Small intestine (tissue), 7 donors: ENCODE measurements around the gene MUC16. TPM values are rescaled to one million over a fixed set of nuclear protein-coding genes. Genes with fewer than 3 reads are reported as not detected.

Experiments
- DNase-seq, 2 donors: peaks; one replicate each; pipeline versions ENCODE4 v3.0.0 to v3.0.0-alpha.2; 2013
- FAIRE-seq: peaks from 2 replicates; lab custom pipeline; 2012; peaks lifted over from hg19 to GRCh38; lab: Jason Lieb, UNC
- H3K27ac ChIP-seq, 3 donors: one replicate each; pipeline ENCODE4 v1.5.1; 2013; ENCODE audit warnings: low read length in 2 of 3, mild to moderate bottlenecking in 2 of 3, control low read depth in 1 of 3, inconsistent platforms in 1 of 3, low read depth in 1 of 3, moderate library complexity in 1 of 3
- H3K27me3 ChIP-seq, 3 donors: one replicate each; pipeline ENCODE4 v1.6.1; 2013; ENCODE audit warnings: low read length in 3 of 3, inconsistent platforms in 1 of 3; ENCODE audit not compliant: control insufficient read depth in 3 of 3, insufficient read depth in 3 of 3
- H3K36me3 ChIP-seq, 3 donors: one replicate each; pipeline ENCODE4 v1.6.1; 2013; ENCODE audit warnings: low read length in 3 of 3, inconsistent platforms in 1 of 3, low read depth in 1 of 3, mild to moderate bottlenecking in 1 of 3, moderate library complexity in 1 of 3; ENCODE audit not compliant: control insufficient read depth in 3 of 3, insufficient read depth in 2 of 3
- H3K4me1 ChIP-seq, 3 donors: one replicate each; pipeline ENCODE4 v1.6.1; 2013; ENCODE audit warnings: low read length in 2 of 3, inconsistent platforms in 1 of 3, low read depth in 1 of 3, mild to moderate bottlenecking in 1 of 3, moderate library complexity in 1 of 3; ENCODE audit not compliant: control insufficient read depth in 3 of 3, insufficient read depth in 2 of 3
- H3K4me3 ChIP-seq, 3 donors: one replicate each; pipeline ENCODE4 v1.5.1; 2013; ENCODE audit warnings: low read length in 3 of 3, control low read depth in 1 of 3, inconsistent platforms in 1 of 3, low read depth in 1 of 3, mild to moderate bottlenecking in 1 of 3, moderate library complexity in 1 of 3
- H3K9me3 ChIP-seq, 2 donors: one replicate each; pipeline ENCODE4 v1.6.1; 2013; ENCODE audit warnings: low read depth in 1 of 2, low read length in 1 of 2; ENCODE audit not compliant: control insufficient read depth in 2 of 2, insufficient read depth in 1 of 2
- WGBS, 3 donors: extraction: QIAGEN DNeasy Blood & Tissue Kit; methylation state at CpG; one replicate each; pipeline ENCODE4 v1.1.7; 2013; 5-methylcytosine and 5-hydroxymethylcytosine counted together
- polyA plus RNA-seq, 4 donors: library from polyadenylated mRNA; stranded (reverse) in 3 of 4; unstranded in 1 of 4; fragments of 200-250 nt in 3 of 4; fragments of 120-200 nt in 1 of 4; gene quantifications; one replicate each; pipeline versions ENCODE4 v1.2.1 to v1.2.3, GENCODE V29; 2013
- donor health status: healthy with polysubstance abuse.
- donor health status: control.
- donor health status: control.
- donor health status: Bipolar disorder and iron deficiency.
- donor health status: healthy.

Gene MUC16
- polyA plus RNA-seq, 4 donors = under 0.01 TPM; not detected in 3

DNA sequence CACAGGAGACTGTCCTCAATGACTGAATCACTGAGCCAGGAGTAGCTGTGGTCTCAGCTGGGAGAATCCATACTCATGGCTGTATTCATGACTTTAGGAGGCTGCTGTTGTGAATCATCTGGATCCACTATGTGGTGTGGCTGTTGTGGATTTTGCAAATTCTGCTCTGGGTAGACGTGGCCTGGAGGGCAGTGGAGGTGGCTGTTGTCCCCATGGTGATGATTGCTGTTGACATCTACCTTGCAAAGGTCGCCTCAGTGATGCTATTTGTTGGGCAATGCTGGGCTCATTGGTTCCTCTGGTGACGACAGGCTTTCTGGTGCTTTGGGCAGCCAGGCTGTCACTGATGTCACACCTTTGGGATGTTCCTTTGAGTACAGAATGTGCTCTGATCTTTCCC is 23.9 kb downstream of the MUC16 start:
- FAIRE-seq = no peak
- Histone ChIP-seq H3K36me3 (no peaks in the 10 kb centered on the region), H3K27me3 (no peaks in the 10 kb centered on the region), H3K9me3 (no peaks in the 10 kb centered on the region), H3K27ac (no peak overlapping the region), H3K4me1 (no peaks in the 10 kb centered on the region), H3K4me3 (no peak overlapping the region)
- 51 to 65% (median 62%) methylated on average over 3 of the region's 3 CpGs for WGBS, 3 donors
- no peak for DNase-seq

DNA sequence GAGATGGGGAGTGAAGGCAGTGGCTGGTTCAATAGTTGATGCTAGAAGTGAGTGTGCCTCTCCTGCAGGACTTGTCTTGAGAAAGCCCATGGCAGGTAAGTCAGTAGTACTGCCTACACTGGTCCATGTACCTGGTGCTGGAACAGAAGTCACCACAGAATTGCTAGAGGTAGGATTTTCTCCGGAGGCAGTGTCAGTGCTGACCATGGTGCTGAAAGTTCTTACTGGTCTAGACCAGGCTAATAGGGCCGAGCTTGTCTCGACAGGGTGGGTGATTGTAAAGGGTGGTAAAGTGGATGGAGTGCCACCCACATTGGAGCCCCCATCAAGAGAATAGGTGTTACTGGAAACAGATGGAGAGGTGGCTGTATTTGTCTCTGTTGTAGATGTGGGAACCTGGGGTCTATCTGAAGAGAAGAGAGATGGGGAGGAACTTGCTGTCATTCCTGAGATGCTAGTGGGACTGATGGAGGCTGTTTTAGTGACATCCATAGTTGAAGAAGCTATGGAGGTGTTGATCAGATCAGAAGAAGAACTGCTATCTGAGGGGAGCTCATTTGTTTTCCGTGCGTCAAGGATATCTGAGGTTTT is 36.6 kb downstream of the MUC16 start:
- Histone ChIP-seq H3K27me3 (no peaks in the 10 kb centered on the region), H3K9me3 (peaks cover 0 to 2% of the 10 kb centered on the region in 2 donors), H3K36me3 (no peaks in the 10 kb centered on the region), H3K27ac (no peak overlapping the region), H3K4me1 (no peaks in the 10 kb centered on the region), H3K4me3 (no peak overlapping the region)
- DNase-seq (peak in 1 of 2 donors; percentile 8), FAIRE-seq (no peak)
- 58 to 69% (median 65%) methylated on average over 5 of the region's 5 CpGs for WGBS, 3 donors

DNA sequence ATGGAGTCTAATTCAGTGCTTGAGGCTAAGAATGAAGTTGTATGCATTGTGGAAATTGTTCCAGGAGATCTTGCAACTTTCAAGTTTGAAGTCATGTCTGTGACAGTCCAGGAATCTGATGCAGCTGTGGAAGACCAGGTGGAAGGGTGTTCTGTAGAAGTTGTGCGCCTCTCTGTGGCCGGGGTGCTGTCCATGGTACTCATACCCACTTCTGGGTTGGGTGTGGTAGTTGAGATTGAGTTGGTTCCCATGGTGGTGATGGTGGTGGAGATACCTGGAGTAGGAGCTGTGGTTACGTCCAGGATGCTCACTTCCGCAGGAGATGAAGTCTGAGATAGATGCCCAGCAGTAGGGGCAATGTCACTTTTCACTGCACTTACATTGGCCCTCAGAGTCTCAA is 44.3 kb downstream of the MUC16 start:
- H3K4me1 ChIP-seq = no peaks in the 10 kb centered on the region
- no peak overlapping the region for H3K27ac ChIP-seq
- H3K4me3 ChIP-seq = no peak overlapping the region
- 46 to 73% (median 73%) methylated on average over 4 of the region's 4 CpGs for WGBS, 3 donors
- H3K27me3 ChIP-seq = peaks cover 0 to 2% (median 0%) of the 10 kb centered on the region in 3 donors
- peaks cover 0 to 4% of the 10 kb centered on the region in 2 donors for H3K9me3 ChIP-seq
- FAIRE-seq (no peak), DNase-seq (no peak)
- H3K36me3 ChIP-seq = no peaks in the 10 kb centered on the region

Other genes starting within 250 kb of the MUC16 start
- gene ZNF558, start 178.1 kb downstream of the MUC16 start, polyA plus RNA-seq = 10 to 100 TPM in 2 of 4 donors, 1 to 10 TPM in 2; 6.8 to 29.4 (median 9.2) TPM
- not detected for gene MBD3L1, start 178.0 kb downstream of the MUC16 start, polyA plus RNA-seq
- not detected for gene OR1M1, start 76.7 kb upstream of the MUC16 start, polyA plus RNA-seq
- not detected for gene OR7G2, start 97.1 kb upstream of the MUC16 start, polyA plus RNA-seq
- gene OR7G1, start 105.4 kb upstream of the MUC16 start, polyA plus RNA-seq = not detected
- gene OR7G3, start 116.5 kb upstream of the MUC16 start, polyA plus RNA-seq = not detected
- 10 to 100 TPM; 15.2 to 35.1 (median 29.8) TPM for gene ZNF317, start 130.0 kb upstream of the MUC16 start, polyA plus RNA-seq
- under 1 TPM in 2 of 4 donors, not detected in 2; 0.01 to 0.04 TPM for gene OR7D2, start 168.6 kb upstream of the MUC16 start, polyA plus RNA-seq
- gene OR7D4, start 209.2 kb upstream of the MUC16 start, polyA plus RNA-seq = not detected
- gene OR7E24, start 240.5 kb upstream of the MUC16 start, polyA plus RNA-seq = not detected